Transverse colon (tissue), 4 donors: ENCODE results near the gene AP1S3.

ENCODE experiments used
- CTCF ChIP-seq, 5 experiments: fragments of 200-600 bp in 3 of 5; fragments of 450-650 bp in 2 of 5; sonication (generic) in 3 of 5; IDR thresholded peaks; 1 replicate in 2 of 5; 2 replicates in 3 of 5; pipeline ENCODE4 v1.5.1; 2016 to 2017; ENCODE audit warnings: antibody characterized with exemption in 5 of 5, inconsistent platforms in 3 of 5, mild to moderate bottlenecking in 2 of 5, moderate library complexity in 1 of 5
- EP300 ChIP-seq: sonication (generic); formaldehyde crosslinking; IDR thresholded peaks from one replicate; pipeline ENCODE4 v1.6.1; 2017; ENCODE audit warnings: antibody characterized with exemption, low read depth
- POLR2A ChIP-seq: fragments of 450-650 bp; IDR thresholded peaks from one replicate; pipeline ENCODE4 v1.6.1; 2016; ENCODE audit warnings: antibody characterized with exemption, mild to moderate bottlenecking, moderate library complexity
- POLR2AphosphoS5 ChIP-seq, 3 donors: sonication (generic); formaldehyde crosslinking; IDR thresholded peaks; one replicate each; pipeline ENCODE4 v1.6.1; 2016; ENCODE audit warnings: antibody characterized with exemption in 3 of 3

- TF ChIP-seq CTCF (IDR thresholded peaks at IDR 0.05) (no peak), EP300 (no peak), POLR2A (peak; percentile 7), POLR2AphosphoS5 (IDR thresholded peaks at IDR 0.05) (no peak)
Observed at GRCh38 chr2:223835701-223836532, 1.5 kb downstream of the AP1S3 start.
